Natural killer cell (primary cell): Measurements from ENCODE around the gene MARCO. TPM values are rescaled to one million over a fixed set of nuclear protein-coding genes. Genes with fewer than 3 reads are reported as not detected.
"Not testable (repeated sequence)": the region's sequence is repeated elsewhere in the genome, so short reads cannot be mapped to it uniquely, and the experiment has no call there.

Experiments
- ATAC-seq, 3 donors: fragments of 150-1000 bp in 2 of 3; fragments of 200-7000 bp in 1 of 3; cut with Tn5 transposase; 1 replicate in 1 of 3; 2 replicates in 2 of 3; pipeline ENCODE4 v1.10.0; 2021; ENCODE audit warnings: mild to moderate bottlenecking in 2 of 3, moderate library complexity in 2 of 3
- DNase-seq, 2 donors: peaks; one replicate each; pipeline versions ENCODE4 v3.0.0 to v3.0.0-alpha.2; 2013 to 2021; ENCODE audit warnings: mixed read lengths in 1 of 2
- H3K27ac ChIP-seq: one replicate; pipeline ENCODE4 v1.5.1; 2013; ENCODE audit warnings: mild to moderate bottlenecking, low read length
- H3K27me3 ChIP-seq: one replicate; pipeline ENCODE4 v1.6.1; 2013; ENCODE audit warnings: low read length; ENCODE audit not compliant: control insufficient read depth, insufficient read depth
- H3K36me3 ChIP-seq: one replicate; pipeline ENCODE4 v1.6.1; 2013; ENCODE audit warnings: low read length; ENCODE audit not compliant: control insufficient read depth, insufficient read depth
- H3K4me1 ChIP-seq: one replicate; pipeline ENCODE4 v1.6.1; 2013; ENCODE audit warnings: low read length; ENCODE audit not compliant: control insufficient read depth, insufficient read depth
- H3K4me3 ChIP-seq: one replicate; pipeline ENCODE4 v1.5.1; 2013; ENCODE audit warnings: low read length
- H3K9me3 ChIP-seq: one replicate; pipeline ENCODE4 v1.6.1; 2013; ENCODE audit warnings: low read length; ENCODE audit not compliant: control insufficient read depth, insufficient read depth
- H3K27ac Mint-ChIP-seq, 2 donors: one replicate each; pipeline ENCODE4 v1.8.0; 2022; ENCODE audit warnings: mild to moderate bottlenecking in 2 of 2, mixed read lengths in 2 of 2, moderate library complexity in 1 of 2
- H3K27me3 Mint-ChIP-seq, 2 donors: one replicate each; pipeline ENCODE4 v1.8.0; 2022; ENCODE audit warnings: low read depth in 2 of 2, mixed read lengths in 2 of 2
- H3K36me3 Mint-ChIP-seq: one replicate; pipeline ENCODE4 v1.8.0; 2022; ENCODE audit warnings: mixed read lengths
- H3K4me1 Mint-ChIP-seq, 2 donors: one replicate each; pipeline ENCODE4 v1.8.0; 2022; ENCODE audit warnings: mixed read lengths in 2 of 2
- H3K4me3 Mint-ChIP-seq: one replicate; pipeline ENCODE4 v1.8.0; 2022; ENCODE audit warnings: mild to moderate bottlenecking, moderate library complexity, mixed read lengths
- H3K9me3 Mint-ChIP-seq, 2 donors: one replicate each; pipeline ENCODE4 v1.8.0; 2022; ENCODE audit warnings: mixed read lengths in 2 of 2
- WGBS: methylation state at CpG from one replicate; pipeline ENCODE4 v1.1.7; 2013; ENCODE audit warnings: missing lambda C conversion rate; ENCODE audit not compliant: insufficient coverage; 5-methylcytosine and 5-hydroxymethylcytosine counted together
- intact Hi-C: fragments of 100-400 bp; cut with micrococcal nuclease; formaldehyde crosslinking; loops from one replicate; pipeline ENCODE4 v1.14.2; 2022
- total RNA-seq, 4 donors: library from RNA; stranded (reverse); fragments of 120-200 nt in 1 of 4; gene quantifications; one replicate each; pipeline versions ENCODE4 v1.2.3 to v1.2.4, GENCODE V29; 2013 to 2022
- TF ChIP-seq, protein P1 (sequence below): fragments of 200-600 bp; IDR thresholded peaks from one replicate; pipeline ENCODE4 v1.8.0; 2022; ENCODE audit warnings: antibody characterized with exemption

Gene MARCO
- total RNA-seq, 3 donors from 2014 or later (not counting 1 experiment from before 2014, with no cell fraction given): 0.38 to 0.75 TPM; not detected in 1

DNA sequence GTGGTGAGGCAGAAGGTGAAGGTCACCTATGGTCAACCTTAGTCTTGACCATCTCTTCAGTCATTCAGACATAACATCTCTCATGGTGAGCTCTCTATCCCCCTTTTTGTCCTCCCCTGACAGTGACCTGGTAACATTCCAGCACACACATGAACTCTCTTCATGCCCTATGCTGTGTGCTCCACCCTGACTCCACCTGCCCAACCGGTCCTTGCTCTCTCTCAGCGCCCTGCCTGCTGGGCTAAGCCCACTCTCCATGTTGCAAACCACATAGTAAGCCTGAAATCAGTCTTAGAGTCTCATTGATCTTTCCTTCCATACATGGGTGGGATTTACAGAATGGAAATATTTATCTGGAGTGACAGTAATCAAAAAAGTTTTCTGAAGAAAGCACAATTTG is 52.8 kb downstream of the MARCO start:
- peaks cover 0 to 3% of the 10 kb centered on the region in 2 donors for H3K9me3 Mint-ChIP-seq
- 76% methylated on average over 2 of the region's 2 CpGs for WGBS
- no peak overlapping the region for H3K27ac ChIP-seq

DNA sequence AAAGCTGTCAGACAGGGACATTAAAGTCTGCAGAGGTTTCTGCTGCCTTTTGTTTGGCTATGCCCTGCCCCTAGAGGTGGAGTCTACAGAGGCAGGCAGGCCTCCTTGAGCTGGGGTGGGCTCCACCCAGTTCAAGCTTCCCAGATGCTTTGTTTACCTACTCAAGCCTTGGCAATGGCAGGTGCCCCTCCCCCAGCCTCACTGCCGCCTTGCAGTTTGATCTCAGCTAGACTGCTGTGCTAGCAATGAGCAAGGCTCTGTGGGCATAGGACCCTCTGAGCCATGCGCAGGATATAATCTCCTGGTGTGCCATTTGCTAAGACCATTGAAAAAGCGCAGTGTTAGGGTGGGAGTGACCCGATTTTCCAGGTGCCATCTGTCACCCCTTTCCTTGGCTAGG is 61.9 kb downstream of the MARCO start:
- H3K9me3 ChIP-seq, H3K4me1 ChIP-seq, H3K27ac Mint-ChIP-seq, H3K27me3 Mint-ChIP-seq, DNase-seq, H3K4me3 Mint-ChIP-seq, H3K4me3 ChIP-seq, H3K9me3 Mint-ChIP-seq, H3K27me3 ChIP-seq, H3K36me3 ChIP-seq, intact Hi-C loops, ATAC-seq, H3K27ac ChIP-seq, H3K36me3 Mint-ChIP-seq, H3K4me1 Mint-ChIP-seq: not testable (repeated sequence)
- 89% methylated on average over 4 of the region's 4 CpGs for WGBS

More for the DNA sequence above, 52.8 kb downstream of the MARCO start:
- H3K4me3 ChIP-seq: no peak overlapping the region
- H3K27me3 ChIP-seq: no peaks in the 10 kb centered on the region
- H3K27me3 Mint-ChIP-seq: no peaks in the 10 kb centered on the region
- no peak overlapping the region for H3K4me3 Mint-ChIP-seq
- H3K27ac Mint-ChIP-seq: no peak overlapping the region
- intact Hi-C loops: no loop called here
- H3K4me1 Mint-ChIP-seq: no peaks in the 10 kb centered on the region
- TF ChIP-seq, protein P1, sequence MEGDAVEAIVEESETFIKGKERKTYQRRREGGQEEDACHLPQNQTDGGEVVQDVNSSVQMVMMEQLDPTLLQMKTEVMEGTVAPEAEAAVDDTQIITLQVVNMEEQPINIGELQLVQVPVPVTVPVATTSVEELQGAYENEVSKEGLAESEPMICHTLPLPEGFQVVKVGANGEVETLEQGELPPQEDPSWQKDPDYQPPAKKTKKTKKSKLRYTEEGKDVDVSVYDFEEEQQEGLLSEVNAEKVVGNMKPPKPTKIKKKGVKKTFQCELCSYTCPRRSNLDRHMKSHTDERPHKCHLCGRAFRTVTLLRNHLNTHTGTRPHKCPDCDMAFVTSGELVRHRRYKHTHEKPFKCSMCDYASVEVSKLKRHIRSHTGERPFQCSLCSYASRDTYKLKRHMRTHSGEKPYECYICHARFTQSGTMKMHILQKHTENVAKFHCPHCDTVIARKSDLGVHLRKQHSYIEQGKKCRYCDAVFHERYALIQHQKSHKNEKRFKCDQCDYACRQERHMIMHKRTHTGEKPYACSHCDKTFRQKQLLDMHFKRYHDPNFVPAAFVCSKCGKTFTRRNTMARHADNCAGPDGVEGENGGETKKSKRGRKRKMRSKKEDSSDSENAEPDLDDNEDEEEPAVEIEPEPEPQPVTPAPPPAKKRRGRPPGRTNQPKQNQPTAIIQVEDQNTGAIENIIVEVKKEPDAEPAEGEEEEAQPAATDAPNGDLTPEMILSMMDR: no peak
- H3K36me3 ChIP-seq: no peaks in the 10 kb centered on the region
- no peak for DNase-seq
- no peak for ATAC-seq
- no peaks in the 10 kb centered on the region for H3K9me3 ChIP-seq
- no peaks in the 10 kb centered on the region for H3K4me1 ChIP-seq
- no peaks in the 10 kb centered on the region for H3K36me3 Mint-ChIP-seq

DNA sequence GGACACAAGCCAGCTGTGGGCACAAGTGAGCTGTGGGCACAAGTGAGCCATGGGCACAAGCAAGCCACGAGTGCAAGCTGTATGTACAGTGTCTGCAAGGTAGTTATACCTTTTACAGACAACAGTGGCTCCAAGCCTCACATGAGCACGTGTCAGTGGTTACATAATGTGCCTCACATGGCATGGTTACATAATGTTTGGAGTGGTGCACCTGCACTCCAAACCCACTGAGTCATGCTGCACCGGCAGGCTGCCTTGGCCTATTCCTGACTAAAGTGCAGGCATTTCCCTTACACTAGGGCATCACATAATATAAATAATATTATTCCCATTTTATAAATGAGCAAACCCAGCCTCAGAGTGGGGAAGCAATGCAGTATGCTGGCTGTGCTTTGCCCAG is 62.6 kb downstream of the MARCO start:
- 60% methylated on average over 3 of the region's 3 CpGs for WGBS
- Histone ChIP-seq H3K27me3 (no peaks in the 10 kb centered on the region), H3K27ac (no peak overlapping the region), H3K4me3 (no peak overlapping the region), H3K36me3 (no peaks in the 10 kb centered on the region), H3K9me3 (no peaks in the 10 kb centered on the region), H3K4me1 (no peaks in the 10 kb centered on the region)
- H3K27me3 Mint-ChIP-seq: peaks cover 1 to 6% of the 10 kb centered on the region in 2 donors
- TF ChIP-seq, protein P1: no peak
- intact Hi-C loops: no loop called here
- H3K4me1 Mint-ChIP-seq: no peaks in the 10 kb centered on the region
- DNase-seq (no peak), ATAC-seq (no peak)
- no peak overlapping the region for H3K27ac Mint-ChIP-seq
- H3K36me3 Mint-ChIP-seq: no peaks in the 10 kb centered on the region
- H3K9me3 Mint-ChIP-seq: no peaks in the 10 kb centered on the region
- no peak overlapping the region for H3K4me3 Mint-ChIP-seq

DNA sequence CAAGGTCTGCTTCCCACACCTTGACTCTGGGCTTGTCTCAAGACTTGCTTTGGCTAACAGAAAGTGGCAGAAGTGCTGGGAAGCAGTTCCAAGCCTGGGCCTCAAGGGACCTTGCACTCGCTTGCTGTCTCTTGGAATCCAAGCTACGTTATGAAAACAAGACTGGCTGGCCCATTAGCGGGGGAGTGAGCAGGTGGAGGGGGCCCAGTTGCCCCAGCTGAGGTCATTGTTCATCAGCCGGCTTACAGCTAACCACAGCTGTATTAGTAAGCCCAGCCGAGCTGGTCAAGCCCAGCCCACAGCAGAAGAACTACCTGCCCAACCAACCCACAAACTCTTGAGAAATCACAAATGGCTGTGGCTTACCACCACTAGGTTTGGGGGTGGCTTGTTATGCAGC is 63.1 kb downstream of the MARCO start:
- no peaks in the 10 kb centered on the region for H3K4me1 ChIP-seq
- Mint-ChIP-seq H3K36me3 (no peaks in the 10 kb centered on the region), H3K9me3 (no peaks in the 10 kb centered on the region), H3K27me3 (peaks cover 6 to 11% of the 10 kb centered on the region in 2 donors), H3K4me3 (no peak overlapping the region), H3K27ac (no peak overlapping the region), H3K4me1 (no peaks in the 10 kb centered on the region)
- H3K27me3 ChIP-seq: no peaks in the 10 kb centered on the region
- H3K27ac ChIP-seq: no peak overlapping the region
- no peak overlapping the region for H3K4me3 ChIP-seq
- WGBS: 75% methylated on average over 4 of the region's 5 CpGs
- H3K36me3 ChIP-seq: no peaks in the 10 kb centered on the region
- intact Hi-C loops: no loop called here
- TF ChIP-seq, protein P1: no peak
- no peak for DNase-seq
- H3K9me3 ChIP-seq: no peaks in the 10 kb centered on the region
- no peak for ATAC-seq
